ENCODE results near the gene NUBPL.
"Not testable (repeated sequence)": the region's sequence is repeated elsewhere in the genome, so short reads cannot be mapped to it uniquely, and the experiment has no call there.

Gene NUBPL

DNA sequence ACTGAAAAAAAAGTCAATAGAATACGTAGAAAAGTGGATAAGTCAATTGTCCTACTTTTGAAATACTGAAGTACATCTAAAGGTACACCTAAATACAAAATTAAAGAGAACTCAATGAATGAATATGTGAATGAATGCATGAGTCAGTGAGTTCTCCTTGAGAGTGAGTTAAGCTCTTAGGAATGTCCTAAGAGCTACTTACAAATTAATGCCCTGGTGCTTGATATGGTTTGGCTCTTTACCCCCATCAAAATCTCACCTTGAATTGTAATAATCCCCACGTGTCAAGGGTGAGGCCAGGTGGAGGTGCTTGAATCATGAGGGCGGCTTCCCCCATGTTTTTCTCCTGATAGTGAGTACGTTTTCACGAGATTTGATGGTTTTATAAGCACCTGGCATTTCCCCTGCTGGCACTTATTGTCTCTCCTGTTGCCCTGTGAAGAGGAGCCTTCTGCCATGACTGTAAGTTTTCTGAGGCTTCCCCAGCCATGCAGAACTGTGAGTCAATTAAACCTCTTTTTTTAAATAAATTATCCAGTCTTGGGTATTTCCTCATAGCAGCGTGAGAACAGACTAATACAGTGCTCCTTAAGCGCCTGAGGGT is 323.7 kb downstream of the NUBPL start:
- DNase-seq, result no peak

DNA sequence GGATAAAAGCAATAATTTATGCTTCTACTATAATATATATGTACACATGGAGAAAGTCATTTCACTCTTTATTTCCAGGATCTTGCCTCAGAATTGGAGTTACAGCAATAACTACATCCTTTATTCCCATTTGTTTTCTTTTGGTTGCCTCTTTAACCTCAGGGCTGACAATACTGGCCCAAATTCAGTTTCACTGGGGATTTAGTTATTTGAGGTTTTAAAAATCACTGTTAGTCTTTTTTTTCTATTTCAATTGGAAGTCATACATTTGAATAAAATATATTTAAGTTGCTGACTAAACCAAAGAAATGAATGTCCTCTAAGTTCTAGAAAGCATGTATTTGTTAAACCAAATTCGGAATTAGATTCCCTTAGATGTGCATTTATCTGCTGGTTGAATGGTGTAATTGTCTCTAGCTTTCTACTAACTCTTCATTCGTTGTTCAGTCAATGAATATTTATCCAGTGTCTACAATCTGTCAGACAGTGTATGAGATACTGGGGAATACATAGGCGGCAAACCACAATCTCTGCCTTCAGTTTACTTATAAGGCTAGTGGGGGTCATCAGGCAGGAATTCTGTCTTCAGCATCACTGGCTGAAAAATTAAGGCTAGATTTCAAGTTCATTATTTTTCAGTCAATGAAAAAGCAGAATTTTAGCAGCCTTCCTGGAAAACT is 325.1 kb downstream of the NUBPL start:
- no peak for DNase-seq

DNA sequence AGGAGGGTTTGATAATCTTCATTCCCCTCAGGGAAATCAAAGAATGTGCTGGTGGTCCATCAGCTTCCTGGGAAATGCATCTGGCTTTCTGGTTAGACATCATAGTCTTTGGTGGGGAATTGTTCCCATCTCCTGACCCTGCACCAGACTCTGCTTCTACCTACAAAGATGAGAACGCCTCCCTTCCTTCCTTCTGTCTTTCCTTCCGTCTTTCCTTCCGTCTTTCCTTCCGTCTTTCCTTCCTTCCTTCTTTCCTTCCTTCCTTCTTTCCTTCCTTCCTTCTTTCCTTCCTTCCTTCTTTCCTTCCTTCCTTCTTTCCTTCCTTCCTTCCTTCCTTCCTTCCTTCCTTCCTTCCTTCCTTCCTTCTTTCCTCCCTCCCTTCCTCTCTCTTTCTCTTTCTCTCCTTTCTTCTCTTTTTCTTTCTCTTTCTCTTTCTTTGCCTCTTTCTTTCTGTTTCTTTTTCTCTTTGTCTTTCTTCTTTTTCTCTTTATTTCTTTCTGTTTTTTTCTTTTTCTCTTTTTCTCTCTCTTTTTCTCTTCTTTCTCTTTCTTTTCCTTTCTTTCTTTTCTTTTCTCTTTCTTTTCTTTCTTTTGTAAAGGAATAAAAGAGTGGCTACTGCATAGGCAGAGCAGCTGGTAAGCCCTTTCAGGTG is 326.9 kb downstream of the NUBPL start:
- DNase-seq, result no peak

DNA sequence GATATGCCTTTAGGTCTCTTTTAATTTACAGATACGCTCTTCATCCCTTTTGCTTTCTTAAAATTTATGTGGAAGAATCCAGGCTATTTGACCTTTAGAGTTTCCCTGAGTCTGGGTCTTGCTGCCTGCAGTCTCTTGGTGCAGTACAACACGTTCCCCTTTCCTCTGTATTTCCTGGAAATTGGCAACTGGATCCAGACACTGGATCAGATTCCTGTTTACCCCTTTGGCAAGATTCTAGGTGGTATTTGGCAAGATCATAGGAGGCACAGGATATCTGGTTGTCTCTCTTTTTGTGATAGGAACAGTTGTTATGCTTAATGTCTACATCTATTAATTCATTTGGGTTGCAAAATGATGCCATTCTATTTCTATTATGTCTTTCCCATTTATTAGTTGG is 328.1 kb downstream of the NUBPL start:
- DNase-seq, result no peak

DNA sequence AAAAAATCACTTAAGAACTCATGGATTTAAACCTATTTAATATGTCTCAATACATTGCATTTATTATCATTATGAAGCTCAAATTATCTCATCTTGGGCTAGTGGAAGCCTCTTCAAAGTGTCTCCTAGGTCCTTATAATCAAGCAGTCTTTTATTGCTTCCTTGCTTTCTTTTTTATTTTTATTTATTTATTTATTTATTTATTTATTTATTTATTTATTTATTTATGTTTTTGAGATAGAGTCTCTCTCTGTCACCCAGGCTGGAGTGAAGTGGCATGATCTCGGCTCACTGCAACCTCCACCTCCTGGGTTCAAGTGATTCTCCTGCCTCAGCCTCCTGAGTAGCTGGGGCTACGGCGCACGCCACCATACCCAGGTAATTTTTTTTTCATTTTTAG is 329.0 kb downstream of the NUBPL start:
- not testable (repeated sequence) for DNase-seq

DNA sequence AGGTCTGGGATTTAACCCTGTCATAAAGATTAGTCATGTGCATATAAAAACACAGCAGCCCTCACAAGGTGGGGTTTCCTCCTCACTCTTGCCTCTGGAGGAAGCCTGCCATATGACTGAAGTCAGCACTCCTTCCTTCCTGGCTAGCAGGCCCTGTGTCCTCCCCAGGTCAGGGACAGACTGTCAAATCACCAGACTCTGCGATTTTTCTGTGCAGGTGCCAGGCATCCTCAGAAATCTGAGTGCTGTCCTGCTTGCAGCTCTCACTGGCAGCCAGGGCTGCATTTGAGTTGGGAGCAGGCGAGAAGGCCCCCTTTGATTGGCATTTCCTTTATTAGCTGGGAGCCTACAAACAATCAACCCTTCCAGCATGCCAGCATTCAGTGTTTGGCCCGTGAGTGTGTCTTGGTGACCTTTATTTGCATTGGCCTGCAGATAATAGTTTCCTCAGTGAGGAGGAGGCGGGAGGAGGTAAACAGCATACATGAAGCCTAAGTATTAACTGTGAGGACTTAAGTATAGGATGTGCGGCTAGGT is 332.1 kb downstream of the NUBPL start:
- no peak for DNase-seq

DNA sequence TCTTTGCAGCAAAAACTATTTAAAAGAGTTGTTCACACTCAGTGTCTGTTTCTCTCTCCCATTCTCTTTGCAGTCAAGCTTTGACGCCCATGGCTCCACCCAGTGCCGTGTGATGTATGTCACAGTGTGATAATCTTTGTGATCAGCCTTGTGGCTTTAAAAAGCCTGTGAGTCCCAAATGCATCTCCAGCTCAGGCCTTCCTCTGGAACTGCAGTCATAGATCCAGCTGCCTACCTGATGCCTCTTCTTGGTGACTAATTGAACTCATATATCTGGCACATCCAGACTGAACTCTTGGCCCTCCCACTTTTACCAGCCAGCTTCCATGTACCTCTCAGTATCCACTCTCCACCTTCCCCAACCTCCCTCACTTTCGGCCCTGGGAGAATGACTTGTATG is 333.1 kb downstream of the NUBPL start:
- DNase-seq, result no peak

DNA sequence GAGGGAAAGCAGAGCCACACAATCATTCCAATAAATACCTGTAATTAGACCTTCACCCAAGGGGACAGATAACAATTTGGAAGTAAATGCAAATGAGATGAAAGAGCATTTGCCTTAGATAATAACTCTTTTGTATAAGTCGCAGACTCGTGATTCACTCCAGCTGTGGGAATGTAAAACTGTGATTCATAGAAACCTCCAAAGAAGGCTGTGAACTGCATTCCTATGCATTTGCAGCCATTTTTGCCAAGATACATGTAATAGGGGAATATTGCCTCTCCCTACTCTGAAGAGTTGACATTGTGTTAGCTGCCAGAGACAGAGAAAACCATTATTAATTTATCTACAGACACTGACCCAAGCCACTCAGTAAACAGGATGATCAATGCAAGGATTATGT is 334.0 kb downstream of the NUBPL start:
- no peak for DNase-seq

DNA sequence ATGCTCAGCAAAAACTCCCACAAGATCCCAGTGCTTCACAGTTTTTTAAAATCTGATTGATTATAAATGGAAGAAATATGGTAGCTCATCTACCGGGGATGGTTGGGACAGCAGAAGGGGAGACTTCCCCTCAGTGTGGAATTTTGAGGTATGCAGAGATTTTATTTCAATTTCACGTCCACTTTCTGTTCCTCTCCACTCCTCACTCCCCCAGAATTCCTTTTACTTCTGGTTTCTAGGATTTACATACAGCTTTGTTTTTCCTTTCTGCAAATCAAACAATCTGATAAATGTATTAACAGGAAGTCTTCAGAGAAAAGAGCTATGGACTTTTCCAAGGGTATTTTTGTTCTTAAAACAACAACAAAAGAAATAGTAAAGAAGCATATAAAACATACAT is 334.4 kb downstream of the NUBPL start:
- no peak for DNase-seq

DNA sequence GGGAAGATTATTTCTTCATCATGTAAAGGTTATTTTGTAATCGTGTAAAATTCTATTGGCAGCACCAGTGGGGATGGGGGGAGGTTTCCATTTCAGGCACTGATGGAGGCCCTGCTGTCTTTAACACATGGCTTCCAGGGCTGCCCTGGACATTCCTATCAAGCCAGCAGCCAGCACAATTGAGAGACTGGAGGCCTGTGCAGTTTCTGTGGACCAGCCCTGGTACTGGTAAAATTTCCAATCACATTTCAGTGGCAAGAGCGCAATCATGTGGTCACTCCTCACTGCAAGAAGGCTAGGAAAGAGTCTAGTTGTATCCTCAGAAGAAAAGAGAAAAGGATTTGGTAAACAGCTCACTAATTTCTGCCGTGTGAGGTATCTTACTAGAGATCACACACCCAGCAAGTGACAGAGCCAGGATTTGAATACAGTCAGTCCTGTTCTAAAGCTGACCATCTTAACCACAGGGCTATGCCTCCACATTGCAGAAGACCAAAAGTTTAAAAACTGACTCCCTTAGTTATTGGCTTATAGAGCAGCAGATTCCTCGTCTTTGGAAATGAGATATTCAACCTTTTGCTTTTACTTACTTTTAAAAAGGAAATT is 336.5 kb downstream of the NUBPL start:
- DNase-seq, result no peak

DNA sequence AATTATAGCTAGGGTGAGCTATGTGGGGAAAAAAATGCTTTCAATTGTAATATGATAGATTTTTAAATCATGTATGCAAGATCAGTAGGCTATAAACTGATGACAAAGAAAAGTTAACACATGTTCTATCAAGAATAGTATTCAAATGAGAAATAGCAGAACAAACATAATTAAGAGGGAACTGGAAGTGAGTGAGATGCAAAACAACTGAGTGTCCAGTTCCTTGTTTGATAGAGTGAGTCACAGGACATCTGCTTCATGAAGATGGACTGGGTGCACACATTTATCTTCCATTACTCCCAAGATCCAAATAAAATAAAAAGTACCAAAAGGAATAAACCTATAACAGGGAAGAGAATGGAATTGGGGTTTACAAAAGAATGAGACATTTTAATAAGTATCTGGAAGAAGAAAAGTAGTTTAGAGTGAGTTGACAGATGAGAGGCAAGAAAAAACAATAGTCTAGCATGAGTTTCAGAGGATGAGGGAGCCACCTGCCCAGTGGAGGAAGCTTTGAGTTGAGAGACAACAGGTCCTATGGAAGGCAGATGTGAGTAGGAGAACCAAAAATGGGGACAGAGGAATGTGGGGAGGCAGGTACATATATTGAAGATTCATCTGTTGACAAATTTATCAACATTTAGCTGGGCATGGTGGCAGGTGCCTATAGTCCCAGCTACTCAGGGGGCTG is 337.8 kb downstream of the NUBPL start:
- DNase-seq, result no peak

DNA sequence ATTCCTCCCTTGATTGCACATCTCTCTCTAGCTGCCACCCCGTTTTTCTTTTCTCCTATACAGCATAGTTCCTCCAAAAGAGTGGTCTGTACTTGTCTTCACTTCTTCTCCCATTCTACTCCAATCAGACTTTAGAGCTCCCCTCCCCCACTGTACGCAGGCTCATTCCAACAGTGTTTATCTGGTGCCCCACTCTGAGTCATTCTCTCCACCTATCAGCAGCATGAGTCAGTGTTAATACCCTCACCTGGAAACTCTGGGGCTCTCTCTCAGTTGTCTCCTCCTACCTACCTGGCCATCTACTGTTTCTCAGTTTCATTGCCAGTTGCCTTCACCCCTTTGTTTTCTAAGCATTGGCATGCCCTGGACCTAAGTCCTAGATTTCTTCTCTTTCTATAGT is 340.8 kb downstream of the NUBPL start:
- DNase-seq, result no peak

DNA sequence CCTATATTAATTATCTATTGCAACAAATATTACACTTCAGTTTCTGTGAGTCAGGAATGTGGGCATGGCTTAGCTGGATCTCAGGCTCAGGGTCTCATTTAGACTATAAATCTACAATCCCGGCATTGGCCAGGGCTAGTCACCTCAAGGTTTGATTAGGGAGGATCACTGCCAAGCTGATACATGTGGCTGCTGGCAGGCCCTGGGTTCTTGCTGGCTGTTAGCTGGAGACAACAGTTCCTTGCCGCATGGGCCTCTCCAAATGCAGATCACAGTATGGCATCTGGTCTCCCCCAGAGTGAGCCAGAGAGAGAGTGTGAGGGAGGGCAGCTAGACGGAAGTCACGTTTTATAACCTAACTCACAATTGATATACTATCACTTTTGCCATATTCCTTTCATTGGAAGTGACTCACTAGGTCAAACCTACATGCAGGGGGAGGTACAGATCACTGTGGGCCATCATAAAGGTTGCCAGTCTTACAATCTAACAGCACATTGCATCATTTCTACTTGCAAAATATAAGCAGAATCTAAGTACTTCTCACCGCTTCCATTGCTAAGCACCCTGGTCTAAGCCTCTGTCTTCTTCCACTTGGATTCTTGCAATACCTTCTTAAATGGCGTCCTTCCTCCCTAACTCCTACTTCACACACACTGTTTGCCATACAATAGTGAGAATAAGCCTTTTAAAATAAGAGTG is 341.9 kb downstream of the NUBPL start:
- DNase-seq, result no peak

DNA sequence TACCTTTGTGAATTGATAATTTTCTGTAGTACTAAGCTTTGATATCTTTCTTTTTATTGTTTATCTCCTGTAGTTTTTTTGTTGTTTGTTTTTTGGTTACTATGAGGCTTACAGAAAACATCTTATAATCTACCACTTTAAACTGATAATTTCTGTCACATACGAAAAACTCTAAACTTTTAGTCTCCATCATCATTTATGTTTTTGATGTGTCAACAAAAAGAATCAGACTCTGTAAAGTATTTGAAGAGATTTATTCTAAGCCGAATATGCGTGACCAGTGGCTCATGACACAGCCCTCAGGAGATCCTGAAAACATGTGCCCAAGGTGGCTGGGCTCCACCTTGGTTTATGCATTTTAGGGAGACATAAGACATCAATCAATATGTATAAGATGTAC is 348.8 kb downstream of the NUBPL start:
- no peak for DNase-seq

Measured in T1000 (cell line).